GM18867 (cell line): ENCODE results near the gene ATP1A4.

Experiments used
- ATAC-seq: cut with Tn5 transposase; IDR thresholded peaks from one replicate; pipeline ENCODE4 v1.9.1; 2021; ENCODE audit warnings: mild to moderate bottlenecking, moderate library complexity; ENCODE audit not compliant: unreplicated experiment

ATP1A4 gene

GRCh38 chr1:160139840-160140239 is 11.6 kb upstream of the ATP1A4 start:
- no peak for ATAC-seq

- ATAC-seq = no peak
These were observed 7.7 kb upstream of the ATP1A4 start for GRCh38 chr1:160143695-160144094.

GRCh38 chr1:160144921-160145320 is 6.5 kb upstream of the ATP1A4 start:
- ATAC-seq = no peak

- no peak for ATAC-seq
These were observed 5.3 kb upstream of the ATP1A4 start for GRCh38 chr1:160146107-160146506.

GRCh38 chr1:160148121-160148520 is 3.3 kb upstream of the ATP1A4 start:
- no peak for ATAC-seq

GRCh38 chr1:160149233-160149632 is 2.2 kb upstream of the ATP1A4 start:
- no peak for ATAC-seq

GRCh38 chr1:160149716-160150115 is 1.7 kb upstream of the ATP1A4 start:
- ATAC-seq = no peak

GRCh38 chr1:160154790-160155189 is 3.4 kb downstream of the ATP1A4 start:
- no peak for ATAC-seq

GRCh38 chr1:160156361-160156760 is 5.0 kb downstream of the ATP1A4 start:
- ATAC-seq = no peak

- no peak for ATAC-seq
These were observed 5.8 kb downstream of the ATP1A4 start for GRCh38 chr1:160157174-160157573.

GRCh38 chr1:160158031-160158430 is 6.6 kb downstream of the ATP1A4 start:
- ATAC-seq = no peak

GRCh38 chr1:160158534-160158933 is 7.1 kb downstream of the ATP1A4 start:
- ATAC-seq = no peak

GRCh38 chr1:160159846-160160245 is 8.4 kb downstream of the ATP1A4 start:
- ATAC-seq = no peak

- ATAC-seq = no peak
These were observed 10.7 kb downstream of the ATP1A4 start for GRCh38 chr1:160161965-160162705.

- ATAC-seq = no peak
These were observed 11.5 kb downstream of the ATP1A4 start for GRCh38 chr1:160162931-160163330.

GRCh38 chr1:160163615-160164014 is 12.2 kb downstream of the ATP1A4 start:
- no peak for ATAC-seq

- ATAC-seq = no peak
These were observed 12.7 kb downstream of the ATP1A4 start for GRCh38 chr1:160164121-160164520.

- no peak for ATAC-seq
These were observed 14.9 kb downstream of the ATP1A4 start for GRCh38 chr1:160166166-160166868.

- no peak for ATAC-seq
These were observed 15.7 kb downstream of the ATP1A4 start for GRCh38 chr1:160167056-160167455.

- no peak for ATAC-seq
These were observed 16.2 kb downstream of the ATP1A4 start for GRCh38 chr1:160167580-160167979.

- ATAC-seq = no peak
These were observed 16.6 kb downstream of the ATP1A4 start for GRCh38 chr1:160168016-160168415.

- ATAC-seq = no peak
These were observed 17.4 kb downstream of the ATP1A4 start for GRCh38 chr1:160168609-160169369.
